GM12872 (cell line): ENCODE results near the gene FITM1.

Experiments used
- TF ChIP-seq, protein P1 (sequence below): IDR thresholded peaks from 3 replicates; pipeline ENCODE4 v1.5.1; 2011; ENCODE audit warnings: low read depth, mild to moderate bottlenecking, low read length, moderate library complexity; ENCODE audit not compliant: insufficient read depth

Gene FITM1

DNA sequence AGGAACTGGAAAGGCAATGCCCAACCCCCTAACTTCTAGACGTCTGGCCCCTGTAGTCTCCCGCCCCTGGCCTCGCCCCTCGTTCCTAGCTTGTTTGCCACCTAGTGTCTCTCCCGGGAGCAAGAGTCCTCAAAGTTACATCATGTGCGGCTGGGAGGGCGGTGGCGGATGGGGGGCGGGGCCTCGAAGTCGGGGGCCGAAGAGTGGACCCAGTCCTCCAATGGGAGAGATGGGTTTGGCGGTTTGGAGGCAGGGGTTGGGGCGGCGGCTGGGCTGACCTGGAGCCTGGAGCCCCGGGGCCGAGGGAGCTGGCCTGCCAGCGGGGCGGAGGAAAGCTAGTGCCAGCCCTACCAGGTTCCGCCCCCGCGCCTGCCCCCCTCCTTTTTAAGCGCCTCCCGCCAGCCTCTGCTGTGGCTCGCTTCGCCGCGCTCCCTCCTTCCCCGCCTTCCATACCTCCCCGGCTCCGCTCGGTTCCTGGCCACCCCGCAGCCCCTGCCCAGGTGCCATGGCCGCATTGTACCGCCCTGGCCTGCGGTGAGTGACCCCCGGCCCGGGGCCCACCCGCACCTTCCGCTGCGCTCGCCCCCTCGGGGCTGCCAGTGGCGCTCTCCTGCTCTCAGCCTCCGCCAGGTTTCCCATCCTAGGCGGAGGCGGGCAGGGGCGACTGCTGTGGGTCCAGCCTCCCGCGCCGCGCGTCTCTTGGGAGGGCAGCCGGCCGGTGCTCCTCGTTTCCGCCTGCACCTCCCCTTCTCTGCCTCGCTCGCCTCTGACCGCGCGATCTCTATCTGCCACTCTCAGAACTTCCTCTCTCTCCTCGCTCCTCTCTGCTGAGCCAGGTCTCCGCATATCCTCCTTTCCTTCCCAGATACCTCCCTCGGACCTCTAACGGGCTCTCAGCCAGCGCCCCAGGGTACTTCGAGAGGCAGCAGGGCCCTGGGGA lies 36.3 kb upstream of the FITM1 start, which contains the start of gene PCK2:
Gene PCK2 (plus strand): TSS at position 411 of the 940 bp plus-strand sequence. CDS start 95 bp downstream, at position 506.
- TF ChIP-seq, protein P1, sequence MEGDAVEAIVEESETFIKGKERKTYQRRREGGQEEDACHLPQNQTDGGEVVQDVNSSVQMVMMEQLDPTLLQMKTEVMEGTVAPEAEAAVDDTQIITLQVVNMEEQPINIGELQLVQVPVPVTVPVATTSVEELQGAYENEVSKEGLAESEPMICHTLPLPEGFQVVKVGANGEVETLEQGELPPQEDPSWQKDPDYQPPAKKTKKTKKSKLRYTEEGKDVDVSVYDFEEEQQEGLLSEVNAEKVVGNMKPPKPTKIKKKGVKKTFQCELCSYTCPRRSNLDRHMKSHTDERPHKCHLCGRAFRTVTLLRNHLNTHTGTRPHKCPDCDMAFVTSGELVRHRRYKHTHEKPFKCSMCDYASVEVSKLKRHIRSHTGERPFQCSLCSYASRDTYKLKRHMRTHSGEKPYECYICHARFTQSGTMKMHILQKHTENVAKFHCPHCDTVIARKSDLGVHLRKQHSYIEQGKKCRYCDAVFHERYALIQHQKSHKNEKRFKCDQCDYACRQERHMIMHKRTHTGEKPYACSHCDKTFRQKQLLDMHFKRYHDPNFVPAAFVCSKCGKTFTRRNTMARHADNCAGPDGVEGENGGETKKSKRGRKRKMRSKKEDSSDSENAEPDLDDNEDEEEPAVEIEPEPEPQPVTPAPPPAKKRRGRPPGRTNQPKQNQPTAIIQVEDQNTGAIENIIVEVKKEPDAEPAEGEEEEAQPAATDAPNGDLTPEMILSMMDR, result no peak

DNA sequence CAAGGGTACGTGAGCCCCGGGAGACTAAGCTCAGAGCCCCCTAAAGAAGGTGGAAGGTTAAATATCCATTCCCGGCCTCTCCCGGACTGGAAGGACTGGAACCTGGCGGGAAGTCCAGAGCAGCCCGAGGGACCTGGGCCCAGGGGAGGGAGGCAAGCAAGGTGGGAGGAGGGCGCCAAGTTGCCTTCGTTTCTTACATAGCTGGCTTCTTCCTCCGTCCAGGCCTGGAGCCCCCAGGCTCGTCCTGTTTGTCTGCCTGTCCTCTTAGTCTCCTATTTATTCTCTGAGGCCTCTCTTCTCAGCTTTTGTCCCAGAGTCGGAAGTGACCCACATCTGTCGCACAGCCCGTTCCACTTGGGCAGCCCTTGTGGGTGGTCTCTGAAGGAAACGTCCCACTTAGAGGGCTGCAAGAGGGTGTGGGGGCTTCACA lies 35.6 kb upstream of the FITM1 start:
- TF ChIP-seq, protein P1, result no peak

DNA sequence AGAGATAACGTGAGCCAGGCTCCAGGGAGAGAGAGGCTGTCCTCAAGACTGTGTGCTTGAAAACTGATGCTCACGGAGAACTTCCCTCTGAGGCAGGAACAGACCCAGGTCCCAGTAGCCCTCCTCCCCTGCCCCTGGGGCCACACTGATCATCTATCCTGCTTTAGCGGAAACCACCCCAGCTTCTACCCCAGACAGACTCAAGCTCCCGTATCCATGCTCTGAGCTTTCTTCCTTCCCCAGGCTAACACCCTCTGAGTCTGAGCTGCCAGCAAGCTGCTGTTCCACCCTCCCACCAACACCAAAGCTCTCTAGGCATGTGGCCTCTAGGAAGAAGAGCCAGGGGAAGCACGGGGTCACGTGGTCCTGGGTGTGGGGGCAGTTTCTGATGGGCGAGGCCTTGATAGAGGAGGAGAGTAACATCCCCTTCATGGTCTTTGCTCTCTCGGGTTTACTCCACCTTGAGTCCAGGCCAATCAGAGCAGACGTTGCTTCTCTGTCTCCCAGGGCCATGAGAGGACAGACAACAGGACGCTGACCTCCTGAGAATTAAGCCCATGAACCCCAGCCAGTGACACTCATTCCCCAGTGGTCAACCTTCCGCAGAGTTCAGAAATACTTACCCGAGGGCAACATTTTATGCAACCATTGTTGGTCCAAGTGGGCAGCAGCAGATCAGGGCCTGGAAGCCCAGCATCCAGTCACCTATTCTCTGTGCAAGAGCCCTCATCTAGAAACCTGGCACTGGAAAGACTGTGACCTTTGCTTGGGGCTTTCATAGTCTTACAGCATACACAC lies 35.0 kb upstream of the FITM1 start:
- TF ChIP-seq, protein P1, result no peak

DNA sequence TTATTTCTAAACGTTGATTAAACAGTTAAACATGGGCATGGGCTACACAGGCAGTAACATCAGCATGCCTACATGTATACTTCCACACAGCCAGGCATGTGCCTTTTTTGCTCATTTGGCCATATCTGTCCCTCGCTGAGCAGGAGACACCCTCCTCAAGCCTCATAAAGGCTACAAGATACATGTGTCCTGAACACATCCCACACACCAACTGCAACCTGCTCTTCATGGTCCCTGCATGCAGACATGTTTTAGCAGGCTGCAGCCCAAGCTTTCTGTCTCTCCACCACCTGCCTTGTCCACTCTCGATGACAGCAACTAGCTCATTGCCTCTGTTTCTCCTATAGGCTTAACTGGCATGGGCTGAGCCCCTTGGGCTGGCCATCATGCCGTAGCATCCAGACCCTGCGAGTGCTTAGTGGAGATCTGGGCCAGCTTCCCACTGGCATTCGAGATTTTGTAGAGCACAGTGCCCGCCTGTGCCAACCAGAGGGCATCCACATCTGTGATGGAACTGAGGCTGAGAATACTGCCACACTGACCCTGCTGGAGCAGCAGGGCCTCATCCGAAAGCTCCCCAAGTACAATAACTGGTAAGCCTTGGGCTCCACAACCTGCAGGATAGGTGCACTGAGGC lies 33.8 kb upstream of the FITM1 start:
- TF ChIP-seq, protein P1, result no peak

DNA sequence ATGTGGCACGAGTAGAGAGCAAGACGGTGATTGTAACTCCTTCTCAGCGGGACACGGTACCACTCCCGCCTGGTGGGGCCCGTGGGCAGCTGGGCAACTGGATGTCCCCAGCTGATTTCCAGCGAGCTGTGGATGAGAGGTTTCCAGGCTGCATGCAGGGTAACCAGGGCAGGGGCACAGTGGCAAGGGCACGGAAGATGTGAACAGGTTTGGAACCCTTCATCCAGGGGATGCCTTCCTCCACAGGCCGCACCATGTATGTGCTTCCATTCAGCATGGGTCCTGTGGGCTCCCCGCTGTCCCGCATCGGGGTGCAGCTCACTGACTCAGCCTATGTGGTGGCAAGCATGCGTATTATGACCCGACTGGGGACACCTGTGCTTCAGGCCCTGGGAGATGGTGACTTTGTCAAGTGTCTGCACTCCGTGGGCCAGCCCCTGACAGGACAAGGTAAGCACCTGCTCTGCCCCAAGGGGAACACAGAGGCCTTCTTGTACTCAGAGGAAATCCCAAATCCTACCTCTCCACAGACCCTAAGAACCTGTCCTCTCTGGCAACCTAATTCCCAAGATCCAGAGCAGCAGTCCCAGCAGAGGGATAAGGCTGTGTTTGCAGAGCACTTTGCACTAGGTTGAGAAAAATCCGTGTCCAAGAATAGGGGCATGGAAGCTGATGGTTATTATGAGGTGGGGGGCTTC lies 32.1 kb upstream of the FITM1 start:
- TF ChIP-seq, protein P1, result no peak

DNA sequence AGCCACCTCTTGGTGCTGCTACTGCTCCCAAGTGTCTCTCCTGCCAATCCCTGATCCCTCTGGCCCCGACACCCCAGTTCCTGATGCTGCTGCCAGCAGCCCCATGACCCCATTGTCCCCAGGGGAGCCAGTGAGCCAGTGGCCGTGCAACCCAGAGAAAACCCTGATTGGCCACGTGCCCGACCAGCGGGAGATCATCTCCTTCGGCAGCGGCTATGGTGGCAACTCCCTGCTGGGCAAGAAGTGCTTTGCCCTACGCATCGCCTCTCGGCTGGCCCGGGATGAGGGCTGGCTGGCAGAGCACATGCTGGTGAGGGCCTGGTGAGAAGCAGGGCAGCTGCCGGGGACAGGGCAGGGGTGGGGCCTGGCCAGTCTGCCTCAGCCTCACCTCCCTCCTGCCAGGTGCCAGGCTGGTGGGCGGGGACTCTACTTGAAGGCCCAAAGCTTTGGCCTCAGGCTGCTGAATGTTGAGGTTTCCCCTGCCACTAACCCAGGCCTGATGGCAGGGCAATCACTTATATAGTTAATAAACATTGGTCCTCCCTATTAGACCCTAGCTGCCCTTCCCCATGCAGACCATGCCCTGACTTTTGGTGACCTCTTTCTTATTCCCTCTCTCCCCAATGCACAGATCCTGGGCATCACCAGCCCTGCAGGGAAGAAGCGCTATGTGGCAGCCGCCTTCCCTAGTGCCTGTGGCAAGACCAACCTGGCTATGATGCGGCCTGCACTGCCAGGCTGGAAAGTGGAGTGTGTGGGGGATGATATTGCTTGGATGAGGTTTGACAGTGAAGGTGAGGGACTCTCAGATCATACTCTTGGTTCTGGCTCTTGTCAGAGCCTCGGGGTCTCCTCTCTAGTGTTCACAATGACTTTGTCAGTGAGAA lies 31.3 kb upstream of the FITM1 start:
- TF ChIP-seq, protein P1, result no peak
